Measurements from ENCODE around the gene PDXP.

DNA sequence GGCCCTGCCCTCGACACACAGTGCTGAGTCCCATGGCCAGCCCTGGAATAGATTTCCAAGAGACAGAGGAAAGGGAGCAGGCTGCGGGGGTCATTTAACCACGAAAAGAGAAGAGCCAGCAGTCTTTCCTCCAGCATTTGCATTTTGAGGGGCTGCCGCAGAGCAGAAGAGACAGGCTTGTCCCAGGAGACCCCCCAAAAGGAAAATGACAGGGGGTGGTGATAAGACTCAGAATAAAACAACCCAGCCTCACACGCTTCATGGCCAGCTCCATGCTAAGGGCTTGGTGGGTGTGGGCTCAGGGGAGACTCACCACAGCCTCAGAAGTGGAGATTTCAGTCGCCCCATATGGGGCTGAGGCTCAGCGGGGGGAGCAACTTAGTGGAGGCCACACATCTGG is 55.2 kb downstream of the PDXP start:
- TF ChIP-seq CTCF (conservative IDR thresholded peaks at IDR 0.05; ENCODE audit: low read depth, low read length) (no peak), POLR2A (IDR thresholded peaks at IDR 0.05; ENCODE audit: low read depth, low read length) (no peak), ELK1 (IDR thresholded peaks at IDR 0.05; ENCODE audit: borderline replicate concordance, low read depth, low read length) (no peak), NFE2L2 (IDR thresholded peaks at IDR 0.05; ENCODE audit: low read depth, low read length) (no peak), BHLHE40 (IDR thresholded peaks at IDR 0.05; ENCODE audit: low read depth, low read length) (no peak), RCOR1 (IDR thresholded peaks at IDR 0.05; ENCODE audit: insufficient replicate concordance, low read length) (no peak), FOS (IDR thresholded peaks at IDR 0.05; ENCODE audit: low read depth, low read length) (no peak)
